ENCODE measurements around the gene FUS. TPM values are rescaled to one million over a fixed set of nuclear protein-coding genes. Genes with fewer than 3 reads are reported as not detected.

FUS gene
- total and polyA plus RNA-seq, 2 donors (not counting 3 experiments of a cell fraction or from before 2014, with no cell fraction given): 307 to 569 TPM

GRCh38 chr16:31214708-31215286 is 34.9 kb downstream of the FUS start:
- DNase-seq (ENCODE audit: low read depth, low spot score) (no peak), FAIRE-seq (no peak)
- Histone ChIP-seq H3K36me3 (ENCODE audit: control insufficient read depth in 2 of 2, extremely low read depth in 1 of 2, insufficient read depth in 2 of 2, low read length in 2 of 2) (no peaks in the 10 kb centered on the region), H3K27ac (ENCODE audit: insufficient read depth, low read depth, low read length) (no peak overlapping the region), H3K4me3 (replicated peaks in 1 of 3; ENCODE audit: insufficient read depth in 1 of 3, low read depth in 1 of 3, low read length in 3 of 3) (no peak overlapping the region), H2AFZ (ENCODE audit: low read depth, low read length) (peak overlapping the region; percentile 42), H3K79me2 (ENCODE audit: control insufficient read depth, insufficient read depth, low read length) (no peaks in the 10 kb centered on the region), H3K9me1 (replicated peaks; ENCODE audit: control insufficient read depth, extremely low read depth, insufficient read depth, low read length) (no peaks in the 10 kb centered on the region), H3K27me3 (ENCODE audit: control insufficient read depth in 2 of 2, insufficient read depth in 2 of 2, low read length in 2 of 2) (peaks cover 28 to 34% of the 10 kb centered on the region in 2 experiments), H3K9me3 (replicated peaks; ENCODE audit: control insufficient read depth, insufficient read depth, low read length) (no peaks in the 10 kb centered on the region), H3K9ac (replicated peaks; ENCODE audit: extremely low read depth, insufficient read depth, low read length) (no peak overlapping the region), H3K4me1 (ENCODE audit: control insufficient read depth, extremely low read depth, insufficient read depth, low read length) (no peaks in the 10 kb centered on the region), H4K20me1 (replicated peaks; ENCODE audit: control insufficient read depth, extremely low read depth, insufficient read depth, low read length) (no peaks in the 10 kb centered on the region), H3K4me2 (ENCODE audit: insufficient read depth, low read length) (peak overlapping the region; percentile 10)
- intact Hi-C loops (cut with micrococcal nuclease): no loop called here
- no TSS peak for BruUV-seq (replicated peaks)
- TF ChIP-seq FOS (IDR thresholded peaks at IDR 0.05; ENCODE audit: borderline replicate concordance, insufficient read depth, low read length) (no peak), GATA2 (IDR thresholded peaks at IDR 0.05; ENCODE audit: insufficient read depth, insufficient read length, low read depth, low read length) (no peak), CTCF (IDR thresholded peaks at IDR 0.05; ENCODE audit: extremely low read depth in 1 of 2, insufficient read depth in 1 of 2, low read depth in 1 of 2, low read length in 2 of 2) (no peak), JUN (IDR thresholded peaks at IDR 0.05; ENCODE audit: borderline replicate concordance, insufficient read depth, insufficient read length, low read depth) (no peak), MYC (IDR thresholded peaks at IDR 0.05; ENCODE audit: low read depth, low read length) (no peak), MAX (IDR thresholded peaks at IDR 0.05; ENCODE audit: insufficient read depth, insufficient read length) (no peak), POLR2A (IDR thresholded peaks at IDR 0.05; ENCODE audit: low read depth, low read length) (no peak), EZH2 (IDR thresholded peaks at IDR 0.05; ENCODE audit: borderline replicate concordance, low read depth, low read length, severe bottlenecking) (no peak), POLR2AphosphoS5 (IDR thresholded peaks at IDR 0.05; ENCODE audit: insufficient read depth, low read depth, low read length) (no peak)
- ChIA-PET POLR2A (no interaction called here), CTCF (interaction anchor here (0.6 to 2.2 kb wide), 5 partner anchors 13 to 653 kb away, joined by 3 to 6 read pairs (median 4); partner anchors contain the start of gene PYCARD)
- dilution Hi-C loops (cut with MboI; ENCODE audit: extremely low pct_ligation_motif_present, low sequenced_read_pairs): no loop called here
